GM18508 (cell line): ENCODE data around the gene LRRC7.
"Not testable (repeated sequence)": the region's sequence is repeated elsewhere in the genome, so short reads cannot be mapped to it uniquely, and the experiment has no call there.

Source experiments
- ATAC-seq: cut with Tn5 transposase; IDR thresholded peaks from one replicate; pipeline ENCODE4 v1.9.1; 2021; ENCODE audit warnings: moderate number of reproducible peaks; ENCODE audit not compliant: insufficient read depth, unreplicated experiment

Gene LRRC7

DNA sequence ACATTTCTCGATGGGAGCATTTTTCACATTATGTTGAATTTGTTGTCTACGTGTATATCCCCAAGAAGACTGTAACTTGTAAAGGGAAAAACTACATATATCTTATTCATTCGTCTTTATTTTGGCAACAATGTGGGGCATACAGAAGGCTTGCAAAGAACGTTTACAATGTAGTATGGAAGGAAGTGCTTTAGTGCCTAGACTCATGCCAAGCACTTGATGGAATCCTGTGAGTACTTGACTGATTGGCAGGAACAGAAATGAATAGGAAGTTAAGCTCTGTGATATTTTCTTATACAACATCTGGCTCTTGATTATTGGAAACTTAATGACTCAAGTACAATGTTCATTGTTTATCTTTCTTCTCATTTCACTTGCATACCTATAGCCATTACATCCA is 284.4 kb downstream of the LRRC7 start:
- ATAC-seq, result no peak

GRCh38 chr1:69852706-69853105 is 285.0 kb downstream of the LRRC7 start:
- no peak for ATAC-seq

DNA sequence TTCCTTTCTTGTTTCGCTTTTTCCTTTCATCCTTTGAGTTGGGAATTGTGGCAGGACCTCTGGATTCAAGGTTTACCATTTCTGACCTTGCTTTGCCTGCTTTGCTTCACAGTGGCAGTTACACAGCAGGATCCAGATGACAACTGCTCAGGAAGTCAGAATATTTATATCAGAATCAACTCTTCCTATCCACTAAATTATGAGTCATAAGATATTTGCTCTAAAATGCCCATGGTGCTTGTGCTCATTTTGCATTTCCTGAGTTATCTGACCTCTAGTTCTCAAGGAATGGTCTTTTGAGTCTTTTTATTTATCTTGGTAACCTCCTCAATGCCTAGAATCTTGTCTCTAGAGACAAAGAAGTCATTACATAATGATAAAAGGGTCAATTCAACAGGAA is 290.8 kb downstream of the LRRC7 start:
- no peak for ATAC-seq

GRCh38 chr1:69861641-69862040 is 293.9 kb downstream of the LRRC7 start:
- ATAC-seq, result no peak

DNA sequence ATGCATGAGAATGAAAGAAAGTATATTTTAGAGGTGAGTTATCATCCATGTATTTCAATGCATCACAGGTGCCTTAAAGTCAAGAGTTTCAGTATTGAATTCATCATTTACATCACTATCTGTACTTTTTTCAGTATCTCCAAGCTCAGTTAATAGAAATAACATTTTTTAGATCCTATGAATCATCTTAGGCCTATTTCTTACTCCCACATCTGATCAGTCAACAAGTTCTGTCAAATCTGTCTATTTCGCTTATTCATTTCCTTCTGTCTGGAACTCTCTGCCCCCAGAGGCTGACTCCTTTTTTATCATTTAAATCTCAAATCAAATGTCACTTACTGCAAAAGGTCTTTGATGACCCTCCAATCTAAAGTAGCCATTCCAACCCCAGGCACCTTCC is 295.2 kb downstream of the LRRC7 start:
- ATAC-seq, result no peak

DNA sequence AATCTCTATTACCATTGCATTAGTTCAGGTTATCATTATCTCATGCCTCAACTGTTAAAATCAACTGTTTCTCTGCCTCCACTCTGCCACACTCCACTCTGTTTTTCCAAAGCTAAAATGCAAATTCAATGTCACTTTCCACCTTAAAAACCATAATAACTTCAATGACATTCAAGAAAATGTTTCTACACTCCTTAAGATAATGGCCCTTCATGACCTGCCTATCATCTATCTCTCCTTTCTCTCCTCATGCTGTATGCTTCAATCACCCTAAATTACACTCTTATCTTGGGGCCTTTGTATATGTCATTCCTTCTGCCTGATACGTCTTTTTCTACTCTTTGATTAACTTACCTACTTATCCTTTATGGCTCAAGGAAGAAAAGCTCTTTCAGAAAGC is 296.0 kb downstream of the LRRC7 start:
- ATAC-seq, result no peak

DNA sequence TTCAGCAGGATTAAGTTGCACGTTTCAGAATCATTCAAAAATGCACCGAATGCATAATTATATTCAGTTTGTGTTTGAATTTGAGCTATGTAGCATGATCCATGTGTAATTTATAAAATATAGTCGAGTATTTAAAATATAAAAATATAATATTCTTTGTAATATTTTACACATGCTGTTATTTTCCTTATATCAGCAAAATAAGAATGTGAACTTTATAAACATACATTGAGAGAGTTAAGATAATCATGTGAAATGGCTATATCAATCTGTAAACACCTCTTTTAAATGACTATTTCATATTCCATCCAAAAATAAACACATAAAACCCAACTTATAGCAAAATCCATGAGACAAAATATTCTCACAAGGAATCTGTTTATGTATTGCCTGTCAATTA is 303.7 kb downstream of the LRRC7 start:
- no peak for ATAC-seq

DNA sequence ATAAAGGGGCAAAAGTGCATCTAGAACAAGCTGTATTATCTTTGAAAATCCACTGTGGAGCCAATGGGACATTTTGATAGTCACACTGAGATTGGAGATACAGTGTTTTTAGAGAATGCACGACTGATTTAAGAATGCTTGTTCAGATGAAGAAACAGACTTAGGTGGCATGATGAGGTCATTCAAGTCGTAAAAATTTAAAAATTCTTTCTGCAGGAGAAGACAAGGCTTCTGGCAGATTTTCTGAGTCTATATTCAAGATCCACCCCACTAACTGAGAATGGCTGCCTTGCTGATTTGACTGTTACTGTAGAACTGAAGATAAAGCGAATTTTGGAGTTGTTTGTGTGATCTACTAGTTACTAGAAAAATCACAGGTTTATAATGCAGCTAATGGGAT is 310.6 kb downstream of the LRRC7 start:
- no peak for ATAC-seq

GRCh38 chr1:69888016-69888415 is 320.3 kb downstream of the LRRC7 start:
- ATAC-seq, result not testable (repeated sequence)

- no peak for ATAC-seq
These were observed 320.9 kb downstream of the LRRC7 start for GRCh38 chr1:69888657-69889056.

- ATAC-seq, result no peak
These were observed 330.8 kb downstream of the LRRC7 start for GRCh38 chr1:69898403-69898947.

- no peak for ATAC-seq
These were observed 343.6 kb downstream of the LRRC7 start for GRCh38 chr1:69911301-69911801.

DNA sequence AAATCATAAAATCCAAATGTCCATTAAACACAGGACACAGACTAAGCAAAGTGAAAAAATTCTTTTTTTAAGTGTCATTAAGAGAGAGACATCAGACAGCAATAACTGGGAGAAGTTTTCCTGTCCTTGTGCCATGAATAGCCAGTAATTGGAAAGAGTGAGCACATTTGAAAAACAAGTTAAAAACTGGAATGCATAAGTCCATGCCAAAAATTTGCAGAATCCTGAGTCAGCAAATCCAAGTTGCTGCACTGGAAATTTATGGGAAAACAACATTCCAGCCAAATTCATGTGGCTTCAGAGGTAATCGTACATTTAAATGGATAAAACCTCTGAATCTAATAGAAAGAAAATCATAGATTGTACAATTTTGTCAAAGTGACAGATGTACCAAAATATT is 346.3 kb downstream of the LRRC7 start:
- ATAC-seq, result no peak

GRCh38 chr1:69914976-69915765 is 347.4 kb downstream of the LRRC7 start:
- no peak for ATAC-seq

GRCh38 chr1:69919129-69919921 is 351.6 kb downstream of the LRRC7 start:
- no peak for ATAC-seq

- no peak for ATAC-seq
These were observed 352.2 kb downstream of the LRRC7 start for GRCh38 chr1:69919922-69920273.

GRCh38 chr1:69920426-69920825 is 352.7 kb downstream of the LRRC7 start:
- no peak for ATAC-seq

- ATAC-seq, result no peak
These were observed 353.8 kb downstream of the LRRC7 start for GRCh38 chr1:69921486-69921885.

GRCh38 chr1:69928234-69928633 is 360.5 kb downstream of the LRRC7 start:
- not testable (repeated sequence) for ATAC-seq

GRCh38 chr1:69929308-69930057 is 361.8 kb downstream of the LRRC7 start:
- ATAC-seq, result no peak

DNA sequence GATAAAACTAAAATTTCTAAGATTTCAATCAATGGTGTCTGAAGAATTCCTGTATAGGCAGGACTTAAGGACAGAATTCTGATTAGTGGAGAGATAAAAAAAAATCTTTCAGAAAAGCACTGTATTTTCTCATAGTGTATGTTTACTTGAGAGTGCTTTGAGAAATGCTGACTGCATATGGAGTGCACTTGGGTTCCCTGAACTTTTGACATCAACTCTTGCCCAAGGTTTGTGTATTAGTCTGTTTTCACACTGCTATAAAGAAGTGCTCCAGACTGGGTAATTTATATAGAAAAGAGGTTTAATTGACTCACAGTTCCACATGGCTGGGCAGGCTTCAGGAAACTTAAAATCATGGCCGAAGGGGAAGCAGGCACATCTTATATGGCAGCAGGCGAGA is 362.7 kb downstream of the LRRC7 start:
- ATAC-seq, result no peak
